GM19468 (cell line): ENCODE measurements around the gene MYO5A.
"Not testable (repeated sequence)": the region's sequence is repeated elsewhere in the genome, so short reads cannot be mapped to it uniquely, and the experiment has no call there.

Experiments used
- ATAC-seq: cut with Tn5 transposase; IDR thresholded peaks from one replicate; pipeline ENCODE4 v1.9.1; 2021; ENCODE audit warnings: mild to moderate bottlenecking, moderate library complexity, moderate number of reproducible peaks; ENCODE audit not compliant: unreplicated experiment; ENCODE audit errors: extremely low read depth

The MYO5A gene

GRCh38 chr15:52466716-52467115, 62.0 kb downstream of the MYO5A start:
- ATAC-seq = no peak

- ATAC-seq = peak; percentile 94
Observed at GRCh38 chr15:52466134-52466701, 62.5 kb downstream of the MYO5A start.

GRCh38 chr15:52464478-52464877, 64.2 kb downstream of the MYO5A start:
- peak; percentile 53 for ATAC-seq

- ATAC-seq = no peak
Observed at GRCh38 chr15:52464040-52464439, 64.6 kb downstream of the MYO5A start.

- ATAC-seq = no peak
Observed at GRCh38 chr15:52463638-52464037, 65.0 kb downstream of the MYO5A start.

- no peak for ATAC-seq
Observed at GRCh38 chr15:52462806-52463360, 65.8 kb downstream of the MYO5A start.

GRCh38 chr15:52459701-52460100, 69.0 kb downstream of the MYO5A start:
- ATAC-seq = not testable (repeated sequence)

GRCh38 chr15:52459265-52459664, 69.4 kb downstream of the MYO5A start:
- not testable (repeated sequence) for ATAC-seq

GRCh38 chr15:52448011-52448890, 80.4 kb downstream of the MYO5A start:
- ATAC-seq = no peak

- ATAC-seq = no peak
Observed at GRCh38 chr15:52445954-52446353, 82.7 kb downstream of the MYO5A start.

GRCh38 chr15:52445553-52445952, 83.1 kb downstream of the MYO5A start:
- ATAC-seq = no peak

GRCh38 chr15:52443205-52443604, 85.5 kb downstream of the MYO5A start:
- not testable (repeated sequence) for ATAC-seq

GRCh38 chr15:52441841-52442240, 86.8 kb downstream of the MYO5A start:
- ATAC-seq = no peak

- ATAC-seq = no peak
Observed at GRCh38 chr15:52440946-52441345, 87.7 kb downstream of the MYO5A start.

- ATAC-seq = no peak
Observed at GRCh38 chr15:52440414-52440813, 88.3 kb downstream of the MYO5A start.

GRCh38 chr15:52439470-52439869, 89.2 kb downstream of the MYO5A start:
- ATAC-seq = no peak

- not testable (repeated sequence) for ATAC-seq
Observed at GRCh38 chr15:52439042-52439441, 89.6 kb downstream of the MYO5A start.

GRCh38 chr15:52438047-52438446, 90.6 kb downstream of the MYO5A start:
- no peak for ATAC-seq

GRCh38 chr15:52437646-52438045, 91.0 kb downstream of the MYO5A start:
- no peak for ATAC-seq

- ATAC-seq = no peak
Observed at GRCh38 chr15:52436981-52437380, 91.7 kb downstream of the MYO5A start.

GRCh38 chr15:52434885-52435284, 93.8 kb downstream of the MYO5A start:
- no peak for ATAC-seq
